ENCODE data around the gene ENPEP. TPM values are rescaled to one million over a fixed set of nuclear protein-coding genes. Genes with fewer than 3 reads are reported as not detected.
A peak's percentile ranks its signal among the peaks of the same experiment; 100 is the strongest.

ENPEP gene
- total and polyA plus RNA-seq, 9 donors: 11.3 to 42.3 (median 20.9) TPM

DNA sequence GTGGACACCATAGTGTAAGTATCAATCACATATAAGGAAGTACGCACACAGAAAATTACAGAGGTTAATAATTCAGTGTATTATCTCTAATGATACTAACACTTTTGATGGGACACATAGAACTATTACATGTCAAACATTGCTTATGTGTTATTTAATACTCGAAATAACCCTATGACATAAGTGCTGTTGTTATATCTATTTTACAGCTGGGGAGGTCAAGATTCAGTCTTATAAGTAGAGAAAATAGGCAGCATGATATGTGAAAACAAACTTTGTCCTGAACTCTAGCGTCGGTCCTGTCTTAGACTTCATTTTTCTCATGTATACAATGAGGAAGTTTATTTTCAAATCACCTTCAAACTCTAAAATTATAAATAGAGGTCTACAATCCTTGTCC, 23.2 kb downstream of the ENPEP start:
- no peaks in the 10 kb centered on the region for H3K36me3 ChIP-seq (ENCODE audit: control insufficient read depth, insufficient read depth, low read length)
- no peak for DNase-seq
- H3K27ac ChIP-seq (ENCODE audit: low read length): no peak overlapping the region
- H3K4me1 ChIP-seq (ENCODE audit: control insufficient read depth, insufficient read depth, low read length): peaks cover 8% of the 10 kb centered on the region
- WGBS (ENCODE audit: insufficient coverage): no CpG with 5 or more reads among the region's 4 CpGs
- no peak overlapping the region for H3K4me3 ChIP-seq (ENCODE audit: low read length)
- H3K27me3 ChIP-seq (ENCODE audit: control insufficient read depth, insufficient read depth, low read length): no peaks in the 10 kb centered on the region
- peaks cover 2% of the 10 kb centered on the region for H3K9me3 ChIP-seq (replicated peaks; ENCODE audit: control insufficient read depth, low read depth, low read length)

GRCh38 chr4:110501826-110502225, 25.9 kb downstream of the ENPEP start:
- H3K27ac ChIP-seq (ENCODE audit: low read length): no peak overlapping the region
- H3K4me1 ChIP-seq (ENCODE audit: control insufficient read depth, insufficient read depth, low read length): peaks cover 10% of the 10 kb centered on the region
- no peak for DNase-seq

GRCh38 chr4:110503270-110504083, 27.5 kb downstream of the ENPEP start:
- Histone ChIP-seq H3K4me1 (ENCODE audit: control insufficient read depth, insufficient read depth, low read length) (peaks cover 10% of the 10 kb centered on the region), H3K36me3 (ENCODE audit: control insufficient read depth, insufficient read depth, low read length) (no peaks in the 10 kb centered on the region), H3K9me3 (replicated peaks; ENCODE audit: control insufficient read depth, low read depth, low read length) (peaks cover 2% of the 10 kb centered on the region), H3K4me3 (ENCODE audit: low read length) (no peak overlapping the region), H3K27ac (ENCODE audit: low read length) (peak overlapping the region; percentile 60), H3K27me3 (ENCODE audit: control insufficient read depth, insufficient read depth, low read length) (no peaks in the 10 kb centered on the region)
- peak; percentile 80 for DNase-seq
- WGBS (ENCODE audit: insufficient coverage): 0% methylated on average over 1 of the region's 5 CpGs

More at GRCh38 chr4:110501826-110502225, 25.9 kb downstream of the ENPEP start:
- no peaks in the 10 kb centered on the region for H3K27me3 ChIP-seq (ENCODE audit: control insufficient read depth, insufficient read depth, low read length)
- H3K36me3 ChIP-seq (ENCODE audit: control insufficient read depth, insufficient read depth, low read length): no peaks in the 10 kb centered on the region
- no peak overlapping the region for H3K4me3 ChIP-seq (ENCODE audit: low read length)
- H3K9me3 ChIP-seq (replicated peaks; ENCODE audit: control insufficient read depth, low read depth, low read length): peaks cover 2% of the 10 kb centered on the region

GRCh38 chr4:110504084-110504435, 28.1 kb downstream of the ENPEP start:
- no peak for DNase-seq
- Histone ChIP-seq H3K27ac (ENCODE audit: low read length) (peak overlapping the region; percentile 60), H3K4me3 (ENCODE audit: low read length) (no peak overlapping the region), H3K9me3 (replicated peaks; ENCODE audit: control insufficient read depth, low read depth, low read length) (peaks cover 2% of the 10 kb centered on the region), H3K4me1 (ENCODE audit: control insufficient read depth, insufficient read depth, low read length) (peaks cover 10% of the 10 kb centered on the region), H3K36me3 (ENCODE audit: control insufficient read depth, insufficient read depth, low read length) (no peaks in the 10 kb centered on the region), H3K27me3 (ENCODE audit: control insufficient read depth, insufficient read depth, low read length) (no peaks in the 10 kb centered on the region)
- 21% methylated on average over 2 of the region's 2 CpGs for WGBS (ENCODE audit: insufficient coverage)

DNA sequence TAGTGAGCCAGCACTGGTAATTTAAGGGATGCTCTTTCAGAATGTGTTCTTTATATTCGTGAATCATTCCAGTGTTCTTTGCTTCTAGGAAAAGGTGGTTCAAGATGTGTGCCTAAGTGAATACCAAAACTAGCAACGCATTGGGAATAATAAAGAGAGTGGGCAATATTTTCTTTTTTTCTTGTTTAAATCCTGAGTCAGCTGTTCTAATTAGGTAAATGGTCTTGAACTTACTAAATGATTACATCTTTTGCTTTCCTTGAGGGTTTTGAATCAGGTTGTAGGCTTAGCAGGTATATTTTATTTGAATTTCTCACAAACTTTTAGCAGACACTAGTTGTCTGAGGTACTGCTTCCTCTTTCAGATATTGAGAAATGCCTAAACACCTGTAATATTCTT, 29.5 kb downstream of the ENPEP start:
- 86% methylated on average over 1 of the region's 2 CpGs for WGBS (ENCODE audit: insufficient coverage)
- H3K9me3 ChIP-seq (replicated peaks; ENCODE audit: control insufficient read depth, low read depth, low read length): peaks cover 2% of the 10 kb centered on the region
- DNase-seq: no peak

DNA sequence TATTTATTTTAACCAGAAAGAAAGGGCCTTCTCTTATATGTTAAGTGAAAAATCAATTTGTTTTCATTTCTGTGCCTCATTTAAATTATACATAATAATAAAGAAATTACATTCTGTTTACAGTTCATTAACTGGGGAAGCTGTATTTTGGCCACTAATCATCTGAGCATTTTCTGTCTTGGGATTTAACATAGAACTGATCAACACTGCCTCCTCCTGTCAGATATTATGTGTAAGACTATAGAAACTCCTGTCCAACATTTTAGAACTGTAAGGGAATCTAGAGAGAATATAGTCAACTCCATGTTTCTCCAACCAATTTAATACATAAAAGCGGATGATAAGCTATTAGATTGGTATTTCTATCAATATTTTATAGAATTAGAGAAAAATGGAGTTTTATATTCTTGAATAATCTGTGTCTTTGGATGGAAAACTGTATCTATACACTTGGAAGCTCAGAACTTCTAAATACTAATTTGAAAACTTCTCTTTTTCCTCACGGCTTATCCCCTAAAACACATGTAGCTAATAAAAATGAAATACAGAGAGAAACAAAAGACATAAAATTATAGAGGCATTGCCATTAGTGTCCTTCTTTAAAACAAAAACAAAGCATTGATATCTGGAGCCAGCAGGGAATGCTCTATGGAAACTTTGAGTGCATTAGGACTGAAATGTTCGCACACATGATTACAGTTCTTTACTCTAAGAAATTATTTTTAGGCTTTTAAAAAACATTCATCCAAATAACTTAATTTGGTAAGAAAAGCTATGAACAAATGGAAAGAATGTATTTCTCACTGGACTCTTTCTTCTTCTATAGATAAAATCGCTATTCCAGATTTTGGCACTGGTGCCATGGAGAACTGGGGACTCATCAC, 33.1 kb downstream of the ENPEP start:
- DNase-seq: peak; percentile 78
- Histone ChIP-seq H3K27ac (ENCODE audit: low read length) (no peak overlapping the region), H3K9me3 (replicated peaks; ENCODE audit: control insufficient read depth, low read depth, low read length) (no peaks in the 10 kb centered on the region), H3K4me3 (ENCODE audit: low read length) (no peak overlapping the region), H3K36me3 (ENCODE audit: control insufficient read depth, insufficient read depth, low read length) (no peaks in the 10 kb centered on the region), H3K27me3 (ENCODE audit: control insufficient read depth, insufficient read depth, low read length) (no peaks in the 10 kb centered on the region), H3K4me1 (ENCODE audit: control insufficient read depth, insufficient read depth, low read length) (peaks cover 3% of the 10 kb centered on the region)
- no CpG with 5 or more reads among the region's 4 CpGs for WGBS (ENCODE audit: insufficient coverage)

More for the DNA sequence above, 29.5 kb downstream of the ENPEP start:
- Histone ChIP-seq H3K27me3 (ENCODE audit: control insufficient read depth, insufficient read depth, low read length) (no peaks in the 10 kb centered on the region), H3K4me3 (ENCODE audit: low read length) (no peak overlapping the region), H3K27ac (ENCODE audit: low read length) (no peak overlapping the region), H3K36me3 (ENCODE audit: control insufficient read depth, insufficient read depth, low read length) (no peaks in the 10 kb centered on the region), H3K4me1 (ENCODE audit: control insufficient read depth, insufficient read depth, low read length) (peaks cover 10% of the 10 kb centered on the region)

- H3K9me3 ChIP-seq (replicated peaks; ENCODE audit: control insufficient read depth, low read depth, low read length): no peaks in the 10 kb centered on the region
- no peaks in the 10 kb centered on the region for H3K4me1 ChIP-seq (ENCODE audit: control insufficient read depth, insufficient read depth, low read length)
- no peak overlapping the region for H3K27ac ChIP-seq (ENCODE audit: low read length)
- no peak overlapping the region for H3K4me3 ChIP-seq (ENCODE audit: low read length)
- no peak for DNase-seq
- H3K36me3 ChIP-seq (ENCODE audit: control insufficient read depth, insufficient read depth, low read length): no peaks in the 10 kb centered on the region
- no peaks in the 10 kb centered on the region for H3K27me3 ChIP-seq (ENCODE audit: control insufficient read depth, insufficient read depth, low read length)
- no CpG with 5 or more reads among the region's 2 CpGs for WGBS (ENCODE audit: insufficient coverage)
Measured at GRCh38 chr4:110510277-110510676, 34.3 kb downstream of the ENPEP start.

DNA sequence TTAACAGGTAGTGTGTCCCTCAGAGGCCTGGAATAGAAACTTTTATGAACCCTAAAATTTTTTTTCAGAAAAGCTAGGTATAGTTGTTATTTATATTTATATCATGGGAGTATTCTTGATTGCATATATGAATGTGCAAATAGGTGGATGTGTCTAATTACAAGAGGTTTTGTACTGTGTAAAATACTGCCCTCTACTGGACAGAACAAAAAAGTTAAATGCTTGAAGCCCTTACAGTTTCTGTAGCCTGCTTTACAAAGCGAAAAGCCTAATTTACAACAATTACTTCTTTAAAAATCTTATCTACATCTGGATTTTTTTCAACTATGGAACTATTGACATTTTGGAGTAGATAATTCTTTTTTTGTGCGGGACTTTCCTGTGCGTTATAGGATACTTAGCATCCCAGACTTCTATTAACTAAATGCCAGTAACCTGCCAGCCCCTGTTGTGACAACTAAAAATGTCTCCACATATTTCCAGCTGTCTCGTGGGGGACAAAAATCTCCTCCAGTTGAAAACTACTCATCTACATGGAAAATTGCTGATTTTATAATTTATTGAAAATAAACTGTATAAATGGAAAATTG, 35.1 kb downstream of the ENPEP start:
- no peaks in the 10 kb centered on the region for H3K27me3 ChIP-seq (ENCODE audit: control insufficient read depth, insufficient read depth, low read length)
- WGBS (ENCODE audit: insufficient coverage): no CpG with 5 or more reads among the region's 4 CpGs
- H3K4me1 ChIP-seq (ENCODE audit: control insufficient read depth, insufficient read depth, low read length): no peaks in the 10 kb centered on the region
- no peak overlapping the region for H3K27ac ChIP-seq (ENCODE audit: low read length)
- no peak overlapping the region for H3K4me3 ChIP-seq (ENCODE audit: low read length)
- DNase-seq: peak; percentile 82
- no peaks in the 10 kb centered on the region for H3K36me3 ChIP-seq (ENCODE audit: control insufficient read depth, insufficient read depth, low read length)
- no peaks in the 10 kb centered on the region for H3K9me3 ChIP-seq (replicated peaks; ENCODE audit: control insufficient read depth, low read depth, low read length)

- H3K27me3 ChIP-seq (ENCODE audit: control insufficient read depth, insufficient read depth, low read length): no peaks in the 10 kb centered on the region
- no peaks in the 10 kb centered on the region for H3K36me3 ChIP-seq (ENCODE audit: control insufficient read depth, insufficient read depth, low read length)
- H3K27ac ChIP-seq (ENCODE audit: low read length): no peak overlapping the region
- H3K4me3 ChIP-seq (ENCODE audit: low read length): no peak overlapping the region
- no peaks in the 10 kb centered on the region for H3K4me1 ChIP-seq (ENCODE audit: control insufficient read depth, insufficient read depth, low read length)
- no CpG with 5 or more reads among the region's 3 CpGs for WGBS (ENCODE audit: insufficient coverage)
- no peaks in the 10 kb centered on the region for H3K9me3 ChIP-seq (replicated peaks; ENCODE audit: control insufficient read depth, low read depth, low read length)
- DNase-seq: peak; percentile 16
Measured at GRCh38 chr4:110512901-110513300, 36.9 kb downstream of the ENPEP start.

DNA sequence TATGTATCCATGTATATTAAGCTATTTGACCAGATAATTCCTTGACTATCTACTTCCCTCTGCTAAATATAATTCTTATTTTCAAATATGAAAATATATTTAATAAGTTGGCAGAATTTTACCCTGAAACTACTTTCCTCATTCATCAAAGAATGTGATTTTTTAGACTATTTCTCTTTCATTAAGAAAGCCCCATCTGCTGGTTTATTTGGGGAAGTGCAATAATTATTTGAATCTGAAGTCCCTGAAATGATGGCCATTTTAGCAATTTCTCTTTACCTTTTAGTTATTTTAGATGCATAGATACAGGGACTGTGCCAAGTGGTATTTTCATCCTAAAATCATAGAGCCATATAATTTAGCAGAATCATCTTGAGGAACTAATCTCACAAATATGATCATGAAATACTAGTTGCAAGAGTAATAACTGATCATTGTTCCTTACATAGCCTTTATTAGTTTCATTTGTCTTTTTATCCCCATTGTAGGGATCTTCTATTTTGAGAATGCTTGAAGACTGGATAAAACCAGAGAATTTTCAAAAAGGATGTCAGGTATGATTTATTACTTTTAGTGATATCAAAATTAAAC, 39.0 kb downstream of the ENPEP start:
- Histone ChIP-seq H3K27ac (ENCODE audit: low read length) (no peak overlapping the region), H3K27me3 (ENCODE audit: control insufficient read depth, insufficient read depth, low read length) (no peaks in the 10 kb centered on the region), H3K4me3 (ENCODE audit: low read length) (no peak overlapping the region), H3K9me3 (replicated peaks; ENCODE audit: control insufficient read depth, low read depth, low read length) (no peaks in the 10 kb centered on the region), H3K36me3 (ENCODE audit: control insufficient read depth, insufficient read depth, low read length) (no peaks in the 10 kb centered on the region), H3K4me1 (ENCODE audit: control insufficient read depth, insufficient read depth, low read length) (no peaks in the 10 kb centered on the region)
- DNase-seq: peak; percentile 43
